Left ventricle myocardium inferior (tissue), 1 donor: ENCODE measurements around the gene SDF4. TPM values are rescaled to one million over a fixed set of nuclear protein-coding genes. Genes with fewer than 3 reads are reported as not detected.
A peak's percentile ranks its signal among the peaks of the same experiment; 100 is the strongest.

Experiments
- DNase-seq: peaks from one replicate; pipeline ENCODE4 v3.0.0-alpha.2; 2020
- H3K27ac ChIP-seq: fragments of 200-600 bp; replicated peaks from 2 replicates; pipeline ENCODE4 v1.8.0; 2021
- H3K27me3 ChIP-seq: fragments of 200-600 bp; 2 replicates; pipeline ENCODE4 v1.8.0; 2021; ENCODE audit warnings: low read depth
- H3K36me3 ChIP-seq: fragments of 200-600 bp; 2 replicates; pipeline ENCODE4 v1.8.0; 2021
- H3K4me1 ChIP-seq: fragments of 200-600 bp; 2 replicates; pipeline ENCODE4 v1.8.0; 2021
- H3K4me3 ChIP-seq: fragments of 200-600 bp; 2 replicates; pipeline ENCODE4 v1.8.0; 2021; ENCODE audit warnings: mild to moderate bottlenecking, moderate library complexity
- H3K9me3 ChIP-seq: fragments of 200-600 bp; replicated peaks from 2 replicates; pipeline ENCODE4 v1.8.0; 2021
- CTCF ChIP-seq: fragments of 200-600 bp; IDR thresholded peaks from 2 replicates; pipeline ENCODE4 v1.8.0; 2021; ENCODE audit warnings: antibody characterized with exemption, mild to moderate bottlenecking, borderline replicate concordance
- intact Hi-C: fragments of 100-400 bp; cut with micrococcal nuclease; formaldehyde crosslinking; loops from one replicate; pipeline ENCODE4 v1.11.0; 2022
- total RNA-seq: library from RNA; stranded (reverse); fragmentation: NEBNext Ultra II Directional; extraction: Animal tissue kit (Norgen Biotek cat#: 25700); gene quantifications from one replicate; pipeline ENCODE4 v1.2.1, GENCODE V29; 2021
- donor health status: DM: no; HTN: yes; CAD: no; lungs with severe emphysema.

The SDF4 gene
- total RNA-seq, 1 donor from 2014 or later = 114 TPM

- intact Hi-C loops = no loop called here
- TF ChIP-seq CTCF = no peak
- no peak within 1 kb of the TSS for H3K27ac ChIP-seq
- H3K27me3 ChIP-seq = peaks cover 52% of the 10 kb centered on the region
- H3K36me3 ChIP-seq = no peaks in the 10 kb centered on the region
- H3K4me3 ChIP-seq = peak within 1 kb of the TSS; percentile 21
- H3K9me3 ChIP-seq = no peaks in the 10 kb centered on the region
- no peak for DNase-seq
- peaks cover 13% of the 10 kb centered on the region for H3K4me1 ChIP-seq
These were observed 15.0 kb upstream of the SDF4 start, which contains the start of gene C1QTNF12 for GRCh38 chr1:1246577-1247340. C1QTNF12 (minus strand) TSS chr1:1246722; CDS start chr1:1246690, 32 bp downstream.

GRCh38 chr1:1245817-1246576 lies 14.2 kb upstream of the SDF4 start:
- Histone ChIP-seq H3K27me3 (peaks cover 60% of the 10 kb centered on the region), H3K36me3 (no peaks in the 10 kb centered on the region), H3K4me3 (peak overlapping the region; percentile 21), H3K4me1 (peaks cover 13% of the 10 kb centered on the region), H3K9me3 (no peaks in the 10 kb centered on the region), H3K27ac (no peak overlapping the region)
- no peak for DNase-seq
- TF ChIP-seq CTCF = no peak
- intact Hi-C loops = no loop called here

DNA sequence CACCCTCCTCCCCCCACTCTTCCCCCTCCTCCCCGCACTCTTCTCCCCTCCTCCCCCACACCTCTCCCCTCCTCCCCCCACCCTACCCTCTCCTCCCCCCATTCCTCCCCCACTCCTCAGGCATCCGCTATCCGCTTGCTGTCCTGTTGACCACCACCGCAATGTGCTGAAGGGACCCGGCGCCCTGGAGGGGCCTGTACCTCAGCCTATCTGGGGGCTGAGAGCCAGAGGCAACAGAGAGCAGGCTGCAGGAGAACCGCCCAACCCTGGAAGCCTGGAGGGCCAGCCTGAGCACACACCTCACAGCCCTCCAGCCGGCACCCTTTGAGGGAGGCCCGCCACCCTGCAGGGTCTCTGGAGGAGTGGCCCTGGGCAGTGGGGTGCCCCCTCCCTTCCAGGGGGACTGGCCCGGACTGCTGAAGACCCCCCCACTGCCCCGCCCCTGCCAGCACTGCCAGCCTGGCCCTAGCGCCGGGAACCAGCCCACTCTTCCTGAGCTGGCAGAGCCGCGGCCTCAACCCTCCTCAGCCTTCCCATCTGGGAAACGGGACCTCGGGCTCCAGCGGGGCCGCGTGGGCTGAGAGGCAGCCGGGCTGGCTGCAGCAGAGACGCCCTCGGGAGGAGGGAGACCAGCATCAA lies 13.5 kb upstream of the SDF4 start:
- Histone ChIP-seq H3K4me1 (peaks cover 8% of the 10 kb centered on the region), H3K36me3 (no peaks in the 10 kb centered on the region), H3K9me3 (no peaks in the 10 kb centered on the region), H3K27ac (no peak overlapping the region), H3K27me3 (peaks cover 67% of the 10 kb centered on the region), H3K4me3 (no peak overlapping the region)
- intact Hi-C loops = no loop called here
- DNase-seq = no peak
- TF ChIP-seq CTCF = no peak

GRCh38 chr1:1244192-1244811 lies 12.5 kb upstream of the SDF4 start:
- Histone ChIP-seq H3K4me3 (peak overlapping the region; percentile 55), H3K9me3 (no peaks in the 10 kb centered on the region), H3K27me3 (peaks cover 77% of the 10 kb centered on the region), H3K27ac (peak overlapping the region; percentile 30), H3K36me3 (no peaks in the 10 kb centered on the region), H3K4me1 (peaks cover 8% of the 10 kb centered on the region)
- TF ChIP-seq CTCF = no peak
- DNase-seq = no peak
- intact Hi-C loops = no loop called here

DNA sequence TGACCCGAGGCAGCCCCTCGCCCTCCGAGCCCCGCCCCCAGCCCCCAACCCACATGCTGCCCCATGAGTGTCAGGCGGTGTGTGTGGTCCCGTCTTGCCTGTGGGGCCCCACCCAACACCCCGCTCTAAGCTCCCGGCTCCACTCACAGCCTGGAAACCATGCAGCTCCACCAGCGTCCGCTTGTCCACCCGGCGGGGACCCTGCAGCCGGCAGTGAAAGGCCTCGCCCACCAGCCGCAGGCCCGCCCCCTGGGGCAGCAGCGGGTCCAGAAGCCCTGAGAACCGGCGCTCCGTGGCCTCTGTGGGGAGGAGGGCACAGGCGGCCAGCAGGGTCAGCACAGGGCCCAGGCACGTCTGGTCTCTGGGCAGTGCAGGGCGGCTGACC lies 12.0 kb upstream of the SDF4 start:
- DNase-seq = no peak
- H3K4me1 ChIP-seq = peaks cover 8% of the 10 kb centered on the region
- peak overlapping the region; percentile 30 for H3K27ac ChIP-seq
- H3K27me3 ChIP-seq = peaks cover 82% of the 10 kb centered on the region
- TF ChIP-seq CTCF = no peak
- H3K9me3 ChIP-seq = no peaks in the 10 kb centered on the region
- intact Hi-C loops = no loop called here
- peak overlapping the region; percentile 55 for H3K4me3 ChIP-seq
- H3K36me3 ChIP-seq = no peaks in the 10 kb centered on the region
